Astrocyte (in vitro differentiated cells and primary cell): ENCODE measurements around the gene HOXD9. TPM values are rescaled to one million over a fixed set of nuclear protein-coding genes. Genes with fewer than 3 reads are reported as not detected.

ENCODE experiments used
- DNase-seq: peaks from one replicate; pipeline ENCODE4 v3.0.0-alpha.2; 2010; ENCODE audit warnings: low read depth
- FAIRE-seq: peaks from 2 replicates; lab custom pipeline; 2011; peaks lifted over from hg19 to GRCh38; lab: Jason Lieb, UNC
- H2AFZ ChIP-seq: 2 replicates; pipeline ENCODE4 v1.6.0; 2012; ENCODE audit warnings: low read depth, low read length, inconsistent platforms
- H3K27ac ChIP-seq: 2 replicates; pipeline ENCODE4 v1.5.1; 2011; ENCODE audit warnings: low read depth, low read length, inconsistent platforms
- H3K27me3 ChIP-seq: 2 replicates; pipeline ENCODE4 v1.6.0; 2011; ENCODE audit warnings: low read length, inconsistent platforms; ENCODE audit not compliant: insufficient read depth
- H3K36me3 ChIP-seq: 2 replicates; pipeline ENCODE4 v1.5.1; 2011; ENCODE audit warnings: low read length, inconsistent platforms; ENCODE audit not compliant: insufficient read depth
- H3K4me1 ChIP-seq: 2 replicates; pipeline ENCODE4 v1.5.1; 2011; ENCODE audit warnings: low read length, inconsistent platforms; ENCODE audit not compliant: insufficient read depth
- H3K4me2 ChIP-seq: 2 replicates; pipeline ENCODE4 v1.6.0; 2012; ENCODE audit warnings: low read length, inconsistent platforms
- H3K4me3 ChIP-seq: 2 replicates; pipeline ENCODE4 v1.5.1; 2011; ENCODE audit warnings: low read depth, mild to moderate bottlenecking, low read length, inconsistent platforms; ENCODE audit not compliant: insufficient read depth
- H3K79me2 ChIP-seq: 2 replicates; pipeline ENCODE4 v1.6.0; 2012; ENCODE audit warnings: mild to moderate bottlenecking, low read length, inconsistent platforms; ENCODE audit not compliant: insufficient read depth
- H3K9ac ChIP-seq: 2 replicates; pipeline ENCODE4 v1.6.0; 2012; ENCODE audit warnings: mild to moderate bottlenecking, low read length, inconsistent platforms
- H3K9me3 ChIP-seq: 2 replicates; pipeline ENCODE4 v1.5.1; 2012; ENCODE audit warnings: low read depth, mild to moderate bottlenecking, low read length, inconsistent platforms; ENCODE audit not compliant: insufficient read depth
- H4K20me1 ChIP-seq: 2 replicates; pipeline ENCODE4 v1.6.0; 2012; ENCODE audit warnings: low read length, inconsistent platforms; ENCODE audit not compliant: insufficient read depth
- H3K27ac Mint-ChIP-seq: one replicate; pipeline ENCODE4 v1.8.0; 2021; ENCODE audit warnings: mild to moderate bottlenecking, mixed read lengths; ENCODE audit not compliant: unreplicated experiment
- H3K27me3 Mint-ChIP-seq: one replicate; pipeline ENCODE4 v1.8.0; 2021; ENCODE audit warnings: low read depth, mixed read lengths; ENCODE audit not compliant: unreplicated experiment
- H3K36me3 Mint-ChIP-seq: one replicate; pipeline ENCODE4 v1.8.0; 2021; ENCODE audit warnings: low read depth, mixed read lengths; ENCODE audit not compliant: unreplicated experiment
- H3K4me1 Mint-ChIP-seq: one replicate; pipeline ENCODE4 v1.8.0; 2021; ENCODE audit warnings: low read depth, mixed read lengths; ENCODE audit not compliant: unreplicated experiment
- H3K4me3 Mint-ChIP-seq: one replicate; pipeline ENCODE4 v1.8.0; 2021; ENCODE audit warnings: mild to moderate bottlenecking, moderate library complexity, mixed read lengths; ENCODE audit not compliant: unreplicated experiment
- H3K9me3 Mint-ChIP-seq: one replicate; pipeline ENCODE4 v1.8.0; 2021; ENCODE audit warnings: mild to moderate bottlenecking, mixed read lengths; ENCODE audit not compliant: unreplicated experiment
- CTCF ChIP-seq: IDR thresholded peaks from 2 replicates; pipeline ENCODE4 v1.5.1; 2011; ENCODE audit warnings: low read depth, mild to moderate bottlenecking, inconsistent platforms, low read length, moderate library complexity; ENCODE audit not compliant: insufficient read depth
- EZH2 ChIP-seq: IDR thresholded peaks from 2 replicates; pipeline ENCODE4 v1.6.1; 2012; ENCODE audit warnings: mild to moderate bottlenecking, low read length, inconsistent platforms; ENCODE audit not compliant: insufficient read depth
- total RNA-seq: library from RNA; stranded (reverse); gene quantifications from 2 replicates; pipeline ENCODE4 v1.2.1, GENCODE V29; 2021

HOXD9 gene
- total RNA-seq, 1 donor from 2014 or later, result not detected

GRCh38 chr2:176172895-176173566 is 50.5 kb downstream of the HOXD9 start:
- no peaks in the 10 kb centered on the region for H4K20me1 ChIP-seq
- DNase-seq (no peak), FAIRE-seq (no peak)
- peak overlapping the region; percentile 50 for H3K4me2 ChIP-seq
- no peak overlapping the region for H2AFZ ChIP-seq
- no peaks in the 10 kb centered on the region for H3K36me3 ChIP-seq
- no peaks in the 10 kb centered on the region for H3K36me3 Mint-ChIP-seq
- H3K4me1 Mint-ChIP-seq, result peaks cover 12% of the 10 kb centered on the region
- no peak for TF ChIP-seq EZH2
- no peak for TF ChIP-seq CTCF
- H3K79me2 ChIP-seq, result no peaks in the 10 kb centered on the region
- H3K27ac Mint-ChIP-seq, result no peak overlapping the region
- H3K4me3 Mint-ChIP-seq, result no peak overlapping the region
- H3K9me3 Mint-ChIP-seq, result peaks cover 13% of the 10 kb centered on the region
- H3K9me3 ChIP-seq, result no peaks in the 10 kb centered on the region
- H3K4me3 ChIP-seq, result peak overlapping the region; percentile 31
- peaks cover 78% of the 10 kb centered on the region for H3K27me3 Mint-ChIP-seq
- H3K4me1 ChIP-seq, result peaks cover 4% of the 10 kb centered on the region
- H3K27ac ChIP-seq, result peak overlapping the region; percentile 37
- H3K9ac ChIP-seq, result peak overlapping the region; percentile 57
- H3K27me3 ChIP-seq, result peaks cover 61% of the 10 kb centered on the region

DNA sequence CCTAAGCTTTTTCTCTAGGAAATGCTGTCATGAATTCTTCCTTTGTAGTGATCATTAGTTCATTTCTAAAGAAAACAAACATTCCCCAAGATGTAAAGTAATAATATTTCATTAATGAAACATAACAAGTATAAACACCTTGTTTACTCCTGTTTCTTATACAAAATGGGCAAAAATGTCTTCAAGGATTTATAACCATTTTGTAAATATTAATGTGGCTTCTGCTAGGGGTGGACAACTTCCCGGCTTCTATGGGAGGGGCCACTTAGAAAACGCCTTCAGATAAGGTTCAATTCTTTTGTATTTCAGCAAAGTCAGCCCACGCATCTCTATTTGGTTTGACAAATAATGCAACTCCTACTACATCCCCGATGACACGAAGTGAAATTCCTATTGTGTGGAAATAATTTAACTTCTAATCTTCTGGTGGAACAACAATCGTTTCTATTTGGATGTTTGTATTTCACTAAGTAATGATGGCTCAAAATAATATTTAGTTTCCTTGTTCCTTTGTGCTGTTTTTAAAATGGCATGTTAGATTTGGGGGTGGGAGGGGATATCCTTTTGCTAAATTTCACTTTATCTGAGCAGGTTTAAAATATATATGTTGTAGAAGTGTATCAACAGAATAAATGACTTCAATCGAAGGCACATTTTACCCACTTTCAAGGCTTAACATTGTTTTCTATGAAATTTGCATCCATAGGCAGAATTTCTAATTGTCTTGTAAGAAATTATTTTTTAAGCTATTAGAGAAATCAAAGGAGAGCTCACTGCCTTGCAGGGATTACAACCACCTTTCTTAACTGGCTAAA is 51.3 kb downstream of the HOXD9 start:
- Histone ChIP-seq H2AFZ (no peak overlapping the region), H4K20me1 (no peaks in the 10 kb centered on the region), H3K36me3 (no peaks in the 10 kb centered on the region), H3K27ac (no peak overlapping the region), H3K9ac (no peak overlapping the region), H3K27me3 (peaks cover 68% of the 10 kb centered on the region), H3K79me2 (no peaks in the 10 kb centered on the region), H3K9me3 (no peaks in the 10 kb centered on the region), H3K4me2 (peak overlapping the region; percentile 50), H3K4me1 (peaks cover 4% of the 10 kb centered on the region), H3K4me3 (peak overlapping the region; percentile 31)
- Mint-ChIP-seq H3K27ac (no peak overlapping the region), H3K4me1 (peaks cover 12% of the 10 kb centered on the region), H3K27me3 (peaks cover 83% of the 10 kb centered on the region), H3K4me3 (no peak overlapping the region), H3K36me3 (no peaks in the 10 kb centered on the region), H3K9me3 (peaks cover 13% of the 10 kb centered on the region)
- no peak for FAIRE-seq
- peak; percentile 68 for DNase-seq
- no peak for TF ChIP-seq CTCF
- no peak for TF ChIP-seq EZH2
